Endothelial cell (in vitro differentiated cells): ENCODE results near the gene OPN3. TPM values are rescaled to one million over a fixed set of nuclear protein-coding genes. Genes with fewer than 3 reads are reported as not detected.

Source experiments
- DNase-seq: peaks from one replicate; pipeline ENCODE4 v3.0.0; 2021; ENCODE audit warnings: low spot score
- H3K27ac Mint-ChIP-seq: one replicate; pipeline ENCODE4 v1.8.0; 2021; ENCODE audit warnings: mixed read lengths, inconsistent platforms; ENCODE audit not compliant: unreplicated experiment
- H3K27me3 Mint-ChIP-seq: one replicate; pipeline ENCODE4 v1.8.0; 2021; ENCODE audit warnings: mild to moderate bottlenecking, moderate library complexity, mixed read lengths, inconsistent platforms; ENCODE audit not compliant: unreplicated experiment
- H3K36me3 Mint-ChIP-seq: one replicate; pipeline ENCODE4 v1.8.0; 2021; ENCODE audit warnings: mild to moderate bottlenecking, low read depth, mixed read lengths, inconsistent platforms; ENCODE audit not compliant: unreplicated experiment
- H3K4me1 Mint-ChIP-seq: one replicate; pipeline ENCODE4 v1.8.0; 2021; ENCODE audit warnings: mild to moderate bottlenecking, mixed read lengths, inconsistent platforms; ENCODE audit not compliant: unreplicated experiment
- H3K4me3 Mint-ChIP-seq: one replicate; pipeline ENCODE4 v1.8.0; 2021; ENCODE audit warnings: mild to moderate bottlenecking, mixed read lengths, inconsistent platforms; ENCODE audit not compliant: unreplicated experiment
- H3K9me3 Mint-ChIP-seq: one replicate; pipeline ENCODE4 v1.8.0; 2021; ENCODE audit warnings: mixed read lengths, inconsistent platforms; ENCODE audit not compliant: unreplicated experiment
- total RNA-seq: library from RNA; stranded (reverse); fragmentation: NEBNext Ultra II Directional; extraction: Animal tissue kit (Norgen Biotek cat#: 25700); gene quantifications from one replicate; pipeline ENCODE4 v1.2.1, GENCODE V29; 2021; ENCODE audit not compliant: unreplicated experiment
- TF ChIP-seq, protein P1 (sequence below): fragments of 200-600 bp; sonication (generic); IDR thresholded peaks from one replicate; pipeline ENCODE4 v1.5.0; 2021; ENCODE audit warnings: antibody characterized with exemption; ENCODE audit not compliant: unreplicated experiment

OPN3 gene
- total RNA-seq, 1 donor from 2014 or later: 19.7 TPM

GRCh38 chr1:241606544-241606943, 33.6 kb downstream of the OPN3 start:
- H3K4me3 Mint-ChIP-seq: no peak overlapping the region
- H3K9me3 Mint-ChIP-seq: no peaks in the 10 kb centered on the region
- no peaks in the 10 kb centered on the region for H3K27me3 Mint-ChIP-seq
- no peaks in the 10 kb centered on the region for H3K36me3 Mint-ChIP-seq
- H3K4me1 Mint-ChIP-seq: peaks cover 7% of the 10 kb centered on the region
- DNase-seq: no peak
- no peak overlapping the region for H3K27ac Mint-ChIP-seq
- TF ChIP-seq, protein P1, sequence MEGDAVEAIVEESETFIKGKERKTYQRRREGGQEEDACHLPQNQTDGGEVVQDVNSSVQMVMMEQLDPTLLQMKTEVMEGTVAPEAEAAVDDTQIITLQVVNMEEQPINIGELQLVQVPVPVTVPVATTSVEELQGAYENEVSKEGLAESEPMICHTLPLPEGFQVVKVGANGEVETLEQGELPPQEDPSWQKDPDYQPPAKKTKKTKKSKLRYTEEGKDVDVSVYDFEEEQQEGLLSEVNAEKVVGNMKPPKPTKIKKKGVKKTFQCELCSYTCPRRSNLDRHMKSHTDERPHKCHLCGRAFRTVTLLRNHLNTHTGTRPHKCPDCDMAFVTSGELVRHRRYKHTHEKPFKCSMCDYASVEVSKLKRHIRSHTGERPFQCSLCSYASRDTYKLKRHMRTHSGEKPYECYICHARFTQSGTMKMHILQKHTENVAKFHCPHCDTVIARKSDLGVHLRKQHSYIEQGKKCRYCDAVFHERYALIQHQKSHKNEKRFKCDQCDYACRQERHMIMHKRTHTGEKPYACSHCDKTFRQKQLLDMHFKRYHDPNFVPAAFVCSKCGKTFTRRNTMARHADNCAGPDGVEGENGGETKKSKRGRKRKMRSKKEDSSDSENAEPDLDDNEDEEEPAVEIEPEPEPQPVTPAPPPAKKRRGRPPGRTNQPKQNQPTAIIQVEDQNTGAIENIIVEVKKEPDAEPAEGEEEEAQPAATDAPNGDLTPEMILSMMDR: no peak

GRCh38 chr1:241605146-241605805, 34.9 kb downstream of the OPN3 start:
- DNase-seq: no peak
- TF ChIP-seq, protein P1: no peak
- H3K27ac Mint-ChIP-seq: no peak overlapping the region
- H3K4me1 Mint-ChIP-seq: peaks cover 7% of the 10 kb centered on the region
- H3K9me3 Mint-ChIP-seq: no peaks in the 10 kb centered on the region
- H3K36me3 Mint-ChIP-seq: no peaks in the 10 kb centered on the region
- H3K4me3 Mint-ChIP-seq: no peak overlapping the region
- H3K27me3 Mint-ChIP-seq: no peaks in the 10 kb centered on the region

- DNase-seq: no peak
- TF ChIP-seq, protein P1: no peak
- Mint-ChIP-seq H3K27me3 (no peaks in the 10 kb centered on the region), H3K27ac (no peak overlapping the region), H3K36me3 (no peaks in the 10 kb centered on the region), H3K4me3 (no peak overlapping the region), H3K4me1 (peaks cover 3% of the 10 kb centered on the region), H3K9me3 (no peaks in the 10 kb centered on the region)
These were observed 36.4 kb downstream of the OPN3 start for GRCh38 chr1:241603731-241604245.

GRCh38 chr1:241600496-241600901, 39.7 kb downstream of the OPN3 start:
- no peaks in the 10 kb centered on the region for H3K36me3 Mint-ChIP-seq
- no peaks in the 10 kb centered on the region for H3K4me1 Mint-ChIP-seq
- no peak for DNase-seq
- H3K27ac Mint-ChIP-seq: no peak overlapping the region
- no peaks in the 10 kb centered on the region for H3K9me3 Mint-ChIP-seq
- TF ChIP-seq, protein P1: no peak
- H3K27me3 Mint-ChIP-seq: no peaks in the 10 kb centered on the region
- no peak overlapping the region for H3K4me3 Mint-ChIP-seq

GRCh38 chr1:241598249-241598648, 41.9 kb downstream of the OPN3 start:
- H3K9me3 Mint-ChIP-seq: no peaks in the 10 kb centered on the region
- no peak for DNase-seq
- H3K4me3 Mint-ChIP-seq: no peak overlapping the region
- H3K27ac Mint-ChIP-seq: no peak overlapping the region
- no peaks in the 10 kb centered on the region for H3K4me1 Mint-ChIP-seq
- H3K27me3 Mint-ChIP-seq: no peaks in the 10 kb centered on the region
- no peaks in the 10 kb centered on the region for H3K36me3 Mint-ChIP-seq
- TF ChIP-seq, protein P1: no peak
